A549 (cell line): ENCODE results near the gene PIP4K2B. TPM values are rescaled to one million over a fixed set of nuclear protein-coding genes. Genes with fewer than 3 reads are reported as not detected.

Experiments used
- ATAC-seq, 2 experiments: fragments of 200-7000 bp in 1 of 2; fragments of >200 bp in 1 of 2; cut with Nextera tagmentation in 1 of 2; cut with Tn5 transposase in 1 of 2; 3 replicates each; pipeline versions ENCODE4 v1.8.0 to v1.9.1; 2018 to 2020; ENCODE audit warnings: mild to moderate bottlenecking in 1 of 2, moderate library complexity in 1 of 2
- CTCF ChIA-PET: fragments of 300-600 bp; sonication (Branson Sonifier 250); formaldehyde crosslinking; extraction: SDS; loops from one replicate; lab custom pipeline; 2021; ENCODE audit warnings: antibody characterized with exemption, inconsistent platforms; lab: Yijun Ruan, JAX
- POLR2A ChIA-PET: fragments of 350-600 bp; formaldehyde crosslinking; extraction: SDS; loops from one replicate; lab custom pipeline; 2021; ENCODE audit warnings: antibody characterized with exemption, inconsistent platforms; lab: Yijun Ruan, JAX
- DNase-seq, 2 experiments: peaks; one replicate each; pipeline versions ENCODE4 v3.0.0 to v3.0.0-alpha.2; 2011 to 2016; ENCODE audit warnings: low read depth in 1 of 2, low spot score in 1 of 2
- FAIRE-seq: peaks from 2 replicates; lab custom pipeline; 2011; peaks lifted over from hg19 to GRCh38; lab: Jason Lieb, UNC
- H3K27ac ChIP-seq, 2 experiments: fragments of >200 bp; sonication (Bioruptor Twin); formaldehyde crosslinking; 3 replicates each; pipeline ENCODE4 v1.5.1; 2016 to 2017
- H3K4me1 ChIP-seq: fragments of >200 bp; sonication (Bioruptor Twin); formaldehyde crosslinking; 3 replicates; pipeline ENCODE4 v1.6.1; 2016
- H3K4me2 ChIP-seq: fragments of >200 bp; sonication (Bioruptor Twin); formaldehyde crosslinking; 3 replicates; pipeline ENCODE4 v1.6.1; 2016
- H3K4me3 ChIP-seq: fragments of >200 bp; sonication (Bioruptor Twin); formaldehyde crosslinking; 3 replicates; pipeline ENCODE4 v1.5.1; 2016
- H3K9me3 ChIP-seq: fragments of >200 bp; sonication (Bioruptor Twin); formaldehyde crosslinking; 3 replicates; pipeline ENCODE4 v1.6.1; 2016
- CHD2 ChIP-seq: fragments of 150-350 bp; IDR thresholded peaks from 2 replicates; pipeline ENCODE4 v1.6.1; 2014; ENCODE audit warnings: low read length; ENCODE audit not compliant: partially characterized antibody
- EHMT2 ChIP-seq: fragments of 200-600 bp; sonication (generic); IDR thresholded peaks from 2 replicates; pipeline ENCODE4 v1.6.1; 2016; ENCODE audit warnings: antibody characterized with exemption, low read depth, mild to moderate bottlenecking, moderate library complexity
- FOSB ChIP-seq: fragments of 250-450 bp; sonication (Bioruptor Pico); IDR thresholded peaks from 2 replicates; pipeline ENCODE4 v1.5.0; 2020; ENCODE audit warnings: mild to moderate bottlenecking, moderate library complexity
- FOSL2 ChIP-seq, 2 experiments: fragments of 450-650 bp in 1 of 2; fragments of >200 bp in 1 of 2; sonication (Bioruptor Twin) in 1 of 2; formaldehyde crosslinking; IDR thresholded peaks; 2 replicates each; pipeline versions ENCODE4 v1.5.0 to v1.6.1; 2016 to 2020; ENCODE audit warnings: mild to moderate bottlenecking in 1 of 2, moderate library complexity in 1 of 2
- FOXS1 ChIP-seq: fragments of 250-450 bp; sonication (Bioruptor Pico); IDR thresholded peaks from 2 replicates; pipeline ENCODE4 v1.5.0; 2020; ENCODE audit warnings: mild to moderate bottlenecking, moderate library complexity
- HOXA7 ChIP-seq: fragments of 250-450 bp; sonication (Bioruptor Pico); IDR thresholded peaks from 2 replicates; pipeline ENCODE4 v1.5.0; 2020; ENCODE audit warnings: mild to moderate bottlenecking, moderate library complexity
- KDM1A ChIP-seq: fragments of 200-600 bp; sonication (generic); IDR thresholded peaks from 2 replicates; pipeline ENCODE4 v1.6.1; 2016; ENCODE audit warnings: low read depth, mild to moderate bottlenecking
- MAX ChIP-seq: IDR thresholded peaks from 2 replicates; pipeline ENCODE4 v1.6.1; 2012
- NPAS2 ChIP-seq: fragments of 250-450 bp; sonication (Bioruptor Pico); IDR thresholded peaks from 2 replicates; pipeline ENCODE4 v1.8.0; 2022; ENCODE audit warnings: mild to moderate bottlenecking, moderate library complexity, borderline replicate concordance
- PBX3 ChIP-seq: IDR thresholded peaks from 2 replicates; pipeline ENCODE4 v1.6.1; 2012
- POLR2A ChIP-seq: IDR thresholded peaks from 2 replicates; pipeline ENCODE4 v1.6.1; 2012; ENCODE audit warnings: mild to moderate bottlenecking, low read length
- RAD21 ChIP-seq, 2 experiments: fragments of >200 bp in 1 of 2; sonication (Bioruptor Twin) in 1 of 2; formaldehyde crosslinking in 1 of 2; IDR thresholded peaks in 1 of 2; conservative IDR thresholded peaks in 1 of 2; 2 replicates in 1 of 2; 3 replicates in 1 of 2; pipeline ENCODE4 v1.6.1; 2012 to 2018; ENCODE audit warnings: inconsistent platforms in 1 of 2
- RARB ChIP-seq: fragments of 250-450 bp; sonication (Bioruptor Pico); IDR thresholded peaks from 2 replicates; pipeline ENCODE4 v1.8.0; 2021; ENCODE audit warnings: mild to moderate bottlenecking, moderate library complexity
- REST ChIP-seq: fragments of 200-600 bp; sonication (generic); IDR thresholded peaks from 2 replicates; pipeline ENCODE4 v1.6.1; 2016; ENCODE audit warnings: antibody characterized with exemption, mild to moderate bottlenecking, moderate library complexity
- RFX5 ChIP-seq: fragments of 450-650 bp; IDR thresholded peaks from 2 replicates; pipeline ENCODE4 v1.7.1; 2014; ENCODE audit warnings: antibody characterized with exemption, mild to moderate bottlenecking, moderate library complexity
- RNF2 ChIP-seq: fragments of 200-600 bp; sonication (generic); IDR thresholded peaks from 2 replicates; pipeline ENCODE4 v1.6.1; 2016; ENCODE audit warnings: low read depth, mild to moderate bottlenecking, antibody characterized with exemption, moderate library complexity, borderline replicate concordance
- SMC3 ChIP-seq: fragments of >200 bp; sonication (Bioruptor Twin); formaldehyde crosslinking; IDR thresholded peaks from 3 replicates; pipeline ENCODE4 v1.6.1; 2018; ENCODE audit warnings: inconsistent platforms
- SREBF2 ChIP-seq: fragments of 450-650 bp; IDR thresholded peaks from 2 replicates; pipeline ENCODE4 v1.6.1; 2014; ENCODE audit warnings: mild to moderate bottlenecking, moderate library complexity
- TFCP2L1 ChIP-seq: fragments of 250-450 bp; sonication (Bioruptor Pico); IDR thresholded peaks from 2 replicates; pipeline ENCODE4 v1.5.0; 2021; ENCODE audit warnings: mild to moderate bottlenecking
- TP53 ChIP-seq: fragments of 250-450 bp; sonication (Bioruptor Pico); IDR thresholded peaks from 2 replicates; pipeline ENCODE4 v1.5.0; 2021; ENCODE audit warnings: mild to moderate bottlenecking, moderate library complexity
- WGBS: methylation state at CpG from one replicate; pipeline ENCODE4 v1.1.6; 2017; ENCODE audit errors: missing lambda C conversion rate; 5-methylcytosine and 5-hydroxymethylcytosine counted together
- polyA plus RNA-seq, 4 experiments: library from polyadenylated mRNA; depleted of rRNA in 3 of 4; stranded (reverse); fragments of >200 nt; fragmentation: RNase III in 1 of 4; extraction: RNeasy Plus Mini Kit Qiagen cat#74134 plus additional on column Dnase treatment in 1 of 4; gene quantifications; 2 replicates in 3 of 4; 3 replicates in 1 of 4; pipeline ENCODE4 v1.2.3, GENCODE V29; 2011 to 2017
- TF ChIP-seq, protein P1 (sequence below): fragments of 450-650 bp; IDR thresholded peaks from 2 replicates; pipeline ENCODE4 v1.6.1; 2014; ENCODE audit warnings: antibody characterized with exemption
- TF ChIP-seq, protein P2 (sequence below): fragments of 250-450 bp; sonication (Bioruptor Pico); IDR thresholded peaks from 2 replicates; pipeline ENCODE4 v1.5.0; 2020; ENCODE audit warnings: low read depth, mild to moderate bottlenecking, moderate library complexity

Gene PIP4K2B
- polyA plus RNA-seq, 2 of the 4 experiments (the other 2 are of a cell fraction): 40.3 to 53.7 TPM

- TF ChIP-seq RNF2 (no peak), FOSL2 (IDR thresholded peaks at IDR 0.05) (no peak), FOSL2 (CRISPR knock-in tag; IDR thresholded peaks at IDR 0.05) (peak; percentile 39), TP53 (CRISPR knock-in tag) (0 out of 2 replicates have a peak, but pooled peaks have one; percentile 59), POLR2A (peak; percentile 59), PBX3 (peak; percentile 48; the same call in 1 of the 2 replicates), FOXS1 (CRISPR knock-in tag) (no peak), SREBF2 (no peak), RAD21 (conservative IDR thresholded peaks at IDR 0.05 in 1 of 2, IDR thresholded peaks at IDR 0.05 in 1 of 2) (peak; percentile 19 to 56; a peak in 4 of 5 replicates), KDM1A (no peak), RARB (no peak), EHMT2 (no peak), FOSB (CRISPR knock-in tag) (no peak), CHD2 (no peak)
- TF ChIP-seq, protein P1, sequence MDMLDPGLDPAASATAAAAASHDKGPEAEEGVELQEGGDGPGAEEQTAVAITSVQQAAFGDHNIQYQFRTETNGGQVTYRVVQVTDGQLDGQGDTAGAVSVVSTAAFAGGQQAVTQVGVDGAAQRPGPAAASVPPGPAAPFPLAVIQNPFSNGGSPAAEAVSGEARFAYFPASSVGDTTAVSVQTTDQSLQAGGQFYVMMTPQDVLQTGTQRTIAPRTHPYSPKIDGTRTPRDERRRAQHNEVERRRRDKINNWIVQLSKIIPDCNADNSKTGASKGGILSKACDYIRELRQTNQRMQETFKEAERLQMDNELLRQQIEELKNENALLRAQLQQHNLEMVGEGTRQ: no peak
- TF ChIP-seq, all 56 proteins: peak for 12
Measured at GRCh38 chr17:38729886-38730525, 69.3 kb downstream of the PIP4K2B start, which contains the start of gene CISD3 (continued).

GRCh38 chr17:38729368-38729885 is 69.9 kb downstream of the PIP4K2B start:
- CTCF ChIA-PET: interaction anchor here (0.5 to 5.6 kb wide), 16 partner anchors 7 to 424 kb away, joined by 3 to 56 read pairs (median 4); partner anchors contain the start of gene EPOP
- H3K27ac ChIP-seq: peak overlapping the region; percentile 91 to 95
- TF ChIP-seq SMC3 (no peak), PBX3 (0 out of 2 replicates have a peak, but pooled peaks have one; percentile 18)
- no peaks in the 10 kb centered on the region for H3K9me3 ChIP-seq
- no peak for FAIRE-seq
- 45% methylated on average over 14 of the region's 14 CpGs for WGBS
- H3K4me3 ChIP-seq: peak overlapping the region; percentile 77
- H3K4me1 ChIP-seq: peaks cover 37% of the 10 kb centered on the region
- ATAC-seq: no peak
- POLR2A ChIA-PET: no interaction called here
- no peak for DNase-seq
- H3K4me2 ChIP-seq: peak overlapping the region; percentile 91

GRCh38 chr17:38728290-38728831 is 71.0 kb downstream of the PIP4K2B start:
- CTCF ChIA-PET: interaction anchor here (0.6 to 5.6 kb wide), 17 partner anchors 9 to 425 kb away, joined by 3 to 56 read pairs (median 4); partner anchors contain the start of genes EPOP and PSMB3
- TF ChIP-seq KDM1A (no peak), REST (no peak), MAX (no peak), NPAS2 (CRISPR knock-in tag) (no peak), FOSB (CRISPR knock-in tag) (no peak), FOSL2 (IDR thresholded peaks at IDR 0.05) (no peak), FOSL2 (CRISPR knock-in tag; IDR thresholded peaks at IDR 0.05) (no peak), RARB (no peak), FOXS1 (CRISPR knock-in tag) (no peak), RFX5 (no peak), TFCP2L1 (CRISPR knock-in tag) (no peak), TP53 (CRISPR knock-in tag) (no peak), HOXA7 (no peak)
- TF ChIP-seq, protein P1: no peak
- TF ChIP-seq, protein P2, sequence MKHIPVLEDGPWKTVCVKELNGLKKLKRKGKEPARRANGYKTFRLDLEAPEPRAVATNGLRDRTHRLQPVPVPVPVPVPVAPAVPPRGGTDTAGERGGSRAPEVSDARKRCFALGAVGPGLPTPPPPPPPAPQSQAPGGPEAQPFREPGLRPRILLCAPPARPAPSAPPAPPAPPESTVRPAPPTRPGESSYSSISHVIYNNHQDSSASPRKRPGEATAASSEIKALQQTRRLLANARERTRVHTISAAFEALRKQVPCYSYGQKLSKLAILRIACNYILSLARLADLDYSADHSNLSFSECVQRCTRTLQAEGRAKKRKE (CRISPR knock-in tag): no peak

More at GRCh38 chr17:38728290-38728831, 71.0 kb downstream of the PIP4K2B start:
- DNase-seq (no peak), FAIRE-seq (no peak), ATAC-seq (no peak)
- Histone ChIP-seq H3K27ac (no peak overlapping the region), H3K4me2 (no peak overlapping the region), H3K4me3 (no peak overlapping the region), H3K9me3 (no peaks in the 10 kb centered on the region), H3K4me1 (peaks cover 27% of the 10 kb centered on the region)
- POLR2A ChIA-PET: interaction anchor here (1.0 kb wide), 1 partner anchor 12 kb away, joined by 4 read pairs; no protein-coding TSS in a partner anchor
- WGBS: 92% methylated on average over 8 of the region's 8 CpGs
